Body of pancreas (tissue), 4 donors: ENCODE data around the gene TNFRSF4. TPM values are rescaled to one million over a fixed set of nuclear protein-coding genes. Genes with fewer than 3 reads are reported as not detected.

Source experiments
- ATAC-seq: fragments of 150-250 bp; one replicate; pipeline ENCODE4 v1.9.1; 2016
- DNase-seq, 4 donors: peaks; one replicate each; pipeline ENCODE4 v3.0.0-alpha.2; 2019
- H3K27ac ChIP-seq, 4 donors: fragments of 200-600 bp; sonication (generic); 1 replicate in 3 of 4; 2 replicates in 1 of 4; pipeline versions ENCODE4 v1.5.1 to v1.6.1; 2016 to 2019; ENCODE audit warnings: mild to moderate bottlenecking in 1 of 4, mixed read lengths in 1 of 4, moderate library complexity in 1 of 4
- H3K27me3 ChIP-seq, 2 donors: fragments of 200-600 bp; sonication (generic); one replicate each; pipeline ENCODE4 v1.6.0; 2016; ENCODE audit warnings: mild to moderate bottlenecking in 1 of 2
- H3K36me3 ChIP-seq, 2 donors: fragments of 200-600 bp; sonication (generic); replicated peaks in 1 of 2; 2 replicates each; pipeline ENCODE4 v1.5.1; 2016; ENCODE audit warnings: low read depth in 2 of 2; ENCODE audit not compliant: insufficient read depth in 1 of 2
- H3K4me1 ChIP-seq: fragments of 200-600 bp; sonication (generic); one replicate; pipeline ENCODE4 v1.6.0; 2016
- H3K4me3 ChIP-seq, 2 donors: fragments of 200-600 bp; sonication (generic); 1 replicate in 1 of 2; 2 replicates in 1 of 2; pipeline ENCODE4 v1.5.1; 2016 to 2019
- H3K9me3 ChIP-seq, 3 donors: fragments of 200-600 bp; sonication (generic); 1 replicate in 2 of 3; 2 replicates in 1 of 3; pipeline ENCODE4 v1.5.1; 2016
- CTCF ChIP-seq, 7 experiments: fragments of 450-650 bp in 4 of 7; fragments of 200-600 bp in 3 of 7; sonication (generic) in 3 of 7; IDR thresholded peaks; one replicate each; pipeline ENCODE4 v1.5.1; 2016 to 2019; ENCODE audit warnings: antibody characterized with exemption in 7 of 7
- POLR2A ChIP-seq, 3 donors: fragments of 450-650 bp; IDR thresholded peaks; one replicate each; pipeline ENCODE4 v1.6.1; 2016; ENCODE audit warnings: antibody characterized with exemption in 3 of 3, mild to moderate bottlenecking in 2 of 3
- WGBS, 2 donors: methylation state at CpG; one replicate each; pipeline ENCODE4 v1.1.5; 2017; 5-methylcytosine and 5-hydroxymethylcytosine counted together
- intact Hi-C: fragments of 100-400 bp; cut with DNase I; formaldehyde crosslinking; loops from one replicate; pipeline ENCODE4 v1.15.1; 2023
- total RNA-seq, 2 donors: library from RNA; depleted of rRNA; stranded (reverse); fragments of >200 nt; gene quantifications; one replicate each; pipeline ENCODE4 v1.1.0, GENCODE V29; 2016

The TNFRSF4 gene
- total RNA-seq, 2 donors from 2014 or later: 0.99 to 2.6 TPM

GRCh38 chr1:1194723-1195122 lies 19.2 kb downstream of the TNFRSF4 start:
- ATAC-seq (no peak), DNase-seq (no peak)
- Histone ChIP-seq H3K4me1 (no peaks in the 10 kb centered on the region), H3K27ac (no peak overlapping the region), H3K9me3 (no peaks in the 10 kb centered on the region), H3K4me3 (no peak overlapping the region), H3K36me3 (no peaks in the 10 kb centered on the region), H3K27me3 (no peaks in the 10 kb centered on the region)
- WGBS, 2 donors: 95 to 96% methylated on average over 3 of the region's 3 CpGs
- no peak for TF ChIP-seq POLR2A (IDR thresholded peaks at IDR 0.05)
- no peak for TF ChIP-seq CTCF (IDR thresholded peaks at IDR 0.05)
- intact Hi-C loops: no loop called here

GRCh38 chr1:1191734-1192133 lies 22.2 kb downstream of the TNFRSF4 start:
- no peak overlapping the region for H3K27ac ChIP-seq
- intact Hi-C loops: no loop called here
- no peak for ATAC-seq
- H3K4me1 ChIP-seq: no peaks in the 10 kb centered on the region
- WGBS, 2 donors: 92 to 95% methylated on average over 11 of the region's 11 CpGs
- H3K27me3 ChIP-seq: no peaks in the 10 kb centered on the region
- H3K9me3 ChIP-seq: no peaks in the 10 kb centered on the region
- H3K4me3 ChIP-seq: no peak overlapping the region
- DNase-seq: no peak
- TF ChIP-seq POLR2A (IDR thresholded peaks at IDR 0.05): no peak
- no peak for TF ChIP-seq CTCF (IDR thresholded peaks at IDR 0.05)
- no peaks in the 10 kb centered on the region for H3K36me3 ChIP-seq

GRCh38 chr1:1189111-1189510 lies 24.8 kb downstream of the TNFRSF4 start:
- Histone ChIP-seq H3K4me1 (no peaks in the 10 kb centered on the region), H3K9me3 (no peaks in the 10 kb centered on the region), H3K4me3 (no peak overlapping the region), H3K27ac (no peak overlapping the region), H3K27me3 (no peaks in the 10 kb centered on the region), H3K36me3 (no peaks in the 10 kb centered on the region)
- ATAC-seq: no peak
- 78 to 82% methylated on average over 5 of the region's 5 CpGs for WGBS, 2 donors
- intact Hi-C loops: no loop called here
- DNase-seq: no peak
- TF ChIP-seq POLR2A (IDR thresholded peaks at IDR 0.05) (no peak), CTCF (IDR thresholded peaks at IDR 0.05) (no peak)

GRCh38 chr1:1187938-1188337 lies 26.0 kb downstream of the TNFRSF4 start:
- no peak overlapping the region for H3K27ac ChIP-seq
- H3K4me3 ChIP-seq: no peak overlapping the region
- H3K27me3 ChIP-seq: no peaks in the 10 kb centered on the region
- TF ChIP-seq CTCF (IDR thresholded peaks at IDR 0.05) (no peak), POLR2A (IDR thresholded peaks at IDR 0.05) (no peak)
- intact Hi-C loops: no loop called here
- no peaks in the 10 kb centered on the region for H3K36me3 ChIP-seq
- no peak for ATAC-seq
- no peaks in the 10 kb centered on the region for H3K9me3 ChIP-seq
- H3K4me1 ChIP-seq: no peaks in the 10 kb centered on the region
- no peak for DNase-seq

GRCh38 chr1:1185101-1185765 lies 28.7 kb downstream of the TNFRSF4 start:
- no peaks in the 10 kb centered on the region for H3K4me1 ChIP-seq
- H3K27me3 ChIP-seq: no peaks in the 10 kb centered on the region
- ATAC-seq (no peak), DNase-seq (peak in 1 of 4 donors; percentile 3)
- intact Hi-C loops: no loop called here
- no peak for TF ChIP-seq CTCF (IDR thresholded peaks at IDR 0.05)
- TF ChIP-seq POLR2A (IDR thresholded peaks at IDR 0.05): no peak
- no peaks in the 10 kb centered on the region for H3K9me3 ChIP-seq
- 88 to 96% methylated on average over 7 to 27 of the region's 31 CpGs for WGBS, 2 donors
- no peak overlapping the region for H3K4me3 ChIP-seq
- no peaks in the 10 kb centered on the region for H3K36me3 ChIP-seq
- no peak overlapping the region for H3K27ac ChIP-seq
